PC-3 (cell line): ENCODE measurements around the gene RPF1. TPM values are rescaled to one million over a fixed set of nuclear protein-coding genes. Genes with fewer than 3 reads are reported as not detected.

Experiments
- ATAC-seq: fragments of 200-7000 bp; cut with Tn5 transposase; 2 replicates; pipeline ENCODE4 v1.9.1; 2020; ENCODE audit warnings: mild to moderate bottlenecking, moderate library complexity
- BruUV-seq: library from RNA; stranded (reverse); fragments of 400-500 nt; replicated peaks from 2 replicates; lab custom pipeline; 2021; lab: Mats Ljungman, UMichigan
- CTCF ChIA-PET: fragments of 300-600 bp; sonication (Branson Sonifier 250); formaldehyde crosslinking; loops from one replicate; lab custom pipeline; 2022; ENCODE audit warnings: antibody characterized with exemption; lab: Charles Lee
- POLR2A ChIA-PET: fragments of 300-600 bp; sonication (Branson Sonifier 250); formaldehyde crosslinking; loops from one replicate; lab custom pipeline; 2022; ENCODE audit warnings: antibody characterized with exemption; ENCODE audit not compliant: unreplicated experiment; lab: Charles Lee
- DNase-seq: peaks from one replicate; pipeline ENCODE4 v3.0.0-alpha.2; 2015
- H2AFZ ChIP-seq: fragments of 300-600 bp; sonication (generic); 2 replicates; pipeline ENCODE4 v1.6.0; 2016; ENCODE audit warnings: antibody characterized with exemption, low read length
- H3F3A ChIP-seq: fragments of 300-600 bp; sonication (generic); one replicate; pipeline ENCODE4 v1.6.0; 2017; ENCODE audit warnings: antibody characterized with exemption, low read length, control low read depth, mild to moderate bottlenecking; ENCODE audit not compliant: unreplicated experiment
- H3K27ac ChIP-seq: fragments of 300-600 bp; sonication (generic); 2 replicates; pipeline ENCODE4 v1.5.1; 2016; ENCODE audit warnings: mild to moderate bottlenecking, low read length
- H3K27me3 ChIP-seq: fragments of 300-600 bp; sonication (generic); 2 replicates; pipeline ENCODE4 v1.6.1; 2016; ENCODE audit warnings: low read length, mixed read lengths
- H3K36me3 ChIP-seq: fragments of 300-600 bp; sonication (generic); 2 replicates; pipeline ENCODE4 v1.6.1; 2016; ENCODE audit warnings: low read depth, mixed run types, low read length, mixed read lengths
- H3K4me1 ChIP-seq: fragments of 300-600 bp; sonication (generic); 2 replicates; pipeline ENCODE4 v1.5.1; 2016; ENCODE audit warnings: low read length; ENCODE audit not compliant: insufficient read depth
- H3K4me2 ChIP-seq: fragments of 300-600 bp; sonication (generic); 2 replicates; pipeline ENCODE4 v1.6.0; 2016; ENCODE audit warnings: low read length
- H3K4me3 ChIP-seq: fragments of 300-600 bp; sonication (generic); 2 replicates; pipeline ENCODE4 v1.5.1; 2016; ENCODE audit warnings: mild to moderate bottlenecking, low read length, mixed read lengths
- H3K79me2 ChIP-seq: fragments of 300-600 bp; sonication (generic); 2 replicates; pipeline ENCODE4 v1.6.1; 2017; ENCODE audit warnings: low read length, mixed read lengths
- H3K9ac ChIP-seq: fragments of 300-600 bp; sonication (generic); 2 replicates; pipeline ENCODE4 v1.6.0; 2016; ENCODE audit warnings: mild to moderate bottlenecking, low read length
- H3K9me2 ChIP-seq: fragments of 300-600 bp; sonication (generic); replicated peaks from 2 replicates; pipeline ENCODE4 v1.6.1; 2016; ENCODE audit warnings: mixed run types, low read length, mixed read lengths
- H3K9me3 ChIP-seq: fragments of 300-600 bp; sonication (generic); 2 replicates; pipeline ENCODE4 v1.6.1; 2016; ENCODE audit warnings: low read length, mixed read lengths
- H4K20me1 ChIP-seq: fragments of 300-600 bp; sonication (generic); 2 replicates; pipeline ENCODE4 v1.6.1; 2016; ENCODE audit warnings: low read length, mixed read lengths
- EZH2 ChIP-seq: fragments of 300-600 bp; sonication (generic); IDR thresholded peaks from one replicate; pipeline ENCODE4 v1.6.1; 2017; ENCODE audit warnings: antibody characterized with exemption, mild to moderate bottlenecking, low read length; ENCODE audit not compliant: unreplicated experiment
- EZH2phosphoT487 ChIP-seq: fragments of 300-600 bp; sonication (generic); IDR thresholded peaks from 2 replicates; pipeline ENCODE4 v1.6.1; 2018; ENCODE audit warnings: mild to moderate bottlenecking, antibody characterized with exemption, low read length, borderline replicate concordance
- intact Hi-C: fragments of 100-400 bp; cut with micrococcal nuclease; formaldehyde crosslinking; loops from 2 replicates; pipeline ENCODE4 v1.9.0; 2023
- total RNA-seq: library from RNA; depleted of rRNA; stranded (reverse); fragments of >200 nt; gene quantifications from 2 replicates; pipeline ENCODE4 v1.2.3, GENCODE V29; 2014
- TF ChIP-seq, protein P1 (sequence below): fragments of 300-600 bp; sonication (generic); conservative IDR thresholded peaks from 2 replicates; pipeline ENCODE4 v1.5.1; 2017; ENCODE audit warnings: antibody characterized with exemption, low read depth, mild to moderate bottlenecking, low read length

RPF1 gene
- total RNA-seq, 1 experiment from 2014 or later = 85.8 TPM

DNA sequence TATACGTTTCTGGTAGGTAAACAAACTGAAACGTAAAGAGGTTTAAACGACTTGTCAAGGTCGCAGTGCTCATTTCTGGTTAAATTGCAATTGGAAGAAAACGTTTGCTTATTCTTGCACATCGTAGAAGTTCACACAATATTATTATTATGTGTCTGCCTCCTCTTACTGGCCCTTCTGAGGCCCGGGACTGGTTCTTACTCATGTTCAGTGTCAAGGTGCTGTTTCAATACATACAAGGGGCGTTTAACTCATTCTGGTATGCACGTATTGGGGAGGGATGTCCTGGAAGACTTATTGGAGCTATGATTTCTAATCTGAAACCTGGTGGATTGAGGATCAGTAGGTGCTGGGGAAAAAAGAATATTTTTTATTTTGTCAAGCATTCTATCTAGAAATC, 932 bp downstream of the RPF1 start:
- Histone ChIP-seq H3K4me3 (peak overlapping the region; percentile 84), H3K9ac (peak overlapping the region; percentile 79), H3K27me3 (no peaks in the 10 kb centered on the region), H2AFZ (no peak overlapping the region), H3F3A (no peaks in the 10 kb centered on the region), H3K4me1 (peaks cover 31% of the 10 kb centered on the region), H3K4me2 (peak overlapping the region; percentile 91), H3K9me3 (no peaks in the 10 kb centered on the region), H4K20me1 (peaks cover 27% of the 10 kb centered on the region), H3K79me2 (peaks cover 63% of the 10 kb centered on the region), H3K27ac (peak overlapping the region; percentile 52; the same call in 1 of the 2 replicates), H3K9me2 (no peaks in the 10 kb centered on the region), H3K36me3 (peaks cover 32% of the 10 kb centered on the region)
- TF ChIP-seq EZH2 = no peak
- TF ChIP-seq, protein P1, sequence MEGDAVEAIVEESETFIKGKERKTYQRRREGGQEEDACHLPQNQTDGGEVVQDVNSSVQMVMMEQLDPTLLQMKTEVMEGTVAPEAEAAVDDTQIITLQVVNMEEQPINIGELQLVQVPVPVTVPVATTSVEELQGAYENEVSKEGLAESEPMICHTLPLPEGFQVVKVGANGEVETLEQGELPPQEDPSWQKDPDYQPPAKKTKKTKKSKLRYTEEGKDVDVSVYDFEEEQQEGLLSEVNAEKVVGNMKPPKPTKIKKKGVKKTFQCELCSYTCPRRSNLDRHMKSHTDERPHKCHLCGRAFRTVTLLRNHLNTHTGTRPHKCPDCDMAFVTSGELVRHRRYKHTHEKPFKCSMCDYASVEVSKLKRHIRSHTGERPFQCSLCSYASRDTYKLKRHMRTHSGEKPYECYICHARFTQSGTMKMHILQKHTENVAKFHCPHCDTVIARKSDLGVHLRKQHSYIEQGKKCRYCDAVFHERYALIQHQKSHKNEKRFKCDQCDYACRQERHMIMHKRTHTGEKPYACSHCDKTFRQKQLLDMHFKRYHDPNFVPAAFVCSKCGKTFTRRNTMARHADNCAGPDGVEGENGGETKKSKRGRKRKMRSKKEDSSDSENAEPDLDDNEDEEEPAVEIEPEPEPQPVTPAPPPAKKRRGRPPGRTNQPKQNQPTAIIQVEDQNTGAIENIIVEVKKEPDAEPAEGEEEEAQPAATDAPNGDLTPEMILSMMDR = no peak
- no peak for TF ChIP-seq EZH2phosphoT487
- DNase-seq = no peak
- CTCF ChIA-PET = interaction anchor here (0.8 to 1.1 kb wide), 2 partner anchors 37 to 38 kb away, joined by 3 to 4 read pairs; no protein-coding TSS in a partner anchor
- POLR2A ChIA-PET = interaction anchor here (0.5 to 0.7 kb wide), 2 partner anchors 102 to 433 kb away, joined by 3 read pairs; no protein-coding TSS in a partner anchor
- intact Hi-C loops = loop anchor here (1.0 to 5.0 kb wide), 2 partner anchors 38 to 124 kb away; no protein-coding TSS in a partner anchor
- peak; percentile 18; the same call in 1 of the 2 replicates for ATAC-seq
- no TSS peak for BruUV-seq

DNA sequence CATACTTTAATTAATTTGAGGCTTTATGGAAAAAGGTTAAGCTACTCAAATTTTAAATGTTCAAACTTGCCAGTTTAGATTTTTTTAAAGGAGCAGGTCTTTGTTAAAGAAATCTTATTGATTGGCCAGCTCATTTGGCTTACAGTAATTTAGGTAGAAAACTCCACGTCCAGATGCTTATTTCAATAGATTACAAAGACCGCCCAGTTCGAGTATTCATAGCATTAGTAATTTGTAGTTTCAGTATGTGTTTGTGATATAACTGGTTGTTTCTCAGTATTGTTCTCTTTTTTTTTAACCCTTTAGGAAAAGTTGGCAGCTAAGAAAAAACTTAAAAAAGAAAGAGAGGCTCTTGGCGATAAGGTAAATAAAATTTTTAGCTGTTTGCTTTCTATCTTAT, 1.6 kb downstream of the RPF1 start:
- H3K27me3 ChIP-seq = no peaks in the 10 kb centered on the region
- H3K4me3 ChIP-seq = peak overlapping the region; percentile 84
- ChIA-PET CTCF (interaction anchor here (0.6 to 1.1 kb wide), 2 partner anchors 38 to 74 kb away, joined by 3 read pairs; no protein-coding TSS in a partner anchor), POLR2A (interaction anchor here (0.6 to 0.7 kb wide), 2 partner anchors 122 to 433 kb away, joined by 3 read pairs; no protein-coding TSS in a partner anchor)
- H3F3A ChIP-seq = no peaks in the 10 kb centered on the region
- peaks cover 37% of the 10 kb centered on the region for H3K36me3 ChIP-seq
- no TSS peak for BruUV-seq
- H3K79me2 ChIP-seq = peaks cover 70% of the 10 kb centered on the region
- no peak for ATAC-seq
- peaks cover 27% of the 10 kb centered on the region for H4K20me1 ChIP-seq
- TF ChIP-seq EZH2 (no peak), EZH2phosphoT487 (no peak)
- TF ChIP-seq, protein P1 = no peak
- DNase-seq = no peak
- no peak overlapping the region for H3K27ac ChIP-seq
- no peaks in the 10 kb centered on the region for H3K9me3 ChIP-seq
- H3K4me1 ChIP-seq = peaks cover 31% of the 10 kb centered on the region
- no peaks in the 10 kb centered on the region for H3K9me2 ChIP-seq
- peak overlapping the region; percentile 91 for H3K4me2 ChIP-seq
- intact Hi-C loops = loop anchor here (5.0 kb wide), 1 partner anchor 38 kb away; no protein-coding TSS in a partner anchor
- peak overlapping the region; percentile 79; the same call in 1 of the 2 replicates for H3K9ac ChIP-seq
- H2AFZ ChIP-seq = no peak overlapping the region

DNA sequence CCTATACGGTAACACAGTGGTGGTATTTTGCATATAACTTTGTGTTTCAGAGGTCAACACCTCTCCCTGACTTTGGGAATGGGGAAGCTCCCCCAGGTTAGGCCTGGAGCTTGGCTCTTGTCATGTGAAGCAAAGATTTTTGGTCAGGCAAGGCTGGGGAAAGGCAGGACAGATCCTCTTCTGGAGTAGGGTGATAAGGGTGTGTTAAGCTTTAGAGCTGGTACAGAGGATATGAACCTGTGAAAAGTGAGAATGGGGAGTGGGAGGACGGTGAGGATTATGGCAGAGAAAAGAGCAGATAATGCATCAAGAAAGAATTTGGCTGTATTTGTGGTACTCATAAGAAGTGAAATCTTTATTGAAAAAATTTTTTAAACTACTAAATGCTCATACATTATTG, 2.3 kb downstream of the RPF1 start:
- H3F3A ChIP-seq = no peaks in the 10 kb centered on the region
- H3K9ac ChIP-seq = no peak overlapping the region
- peaks cover 33% of the 10 kb centered on the region for H4K20me1 ChIP-seq
- ChIA-PET CTCF (no interaction called here), POLR2A (no interaction called here)
- H3K9me2 ChIP-seq = no peaks in the 10 kb centered on the region
- H3K36me3 ChIP-seq = peaks cover 42% of the 10 kb centered on the region
- H3K79me2 ChIP-seq = peaks cover 74% of the 10 kb centered on the region
- DNase-seq (no peak), ATAC-seq (no peak)
- no TSS peak for BruUV-seq
- H3K9me3 ChIP-seq = no peaks in the 10 kb centered on the region
- peak overlapping the region; percentile 84 for H3K4me3 ChIP-seq
- peak overlapping the region; percentile 91 for H3K4me2 ChIP-seq
- H3K27me3 ChIP-seq = no peaks in the 10 kb centered on the region
- H2AFZ ChIP-seq = no peak overlapping the region
- intact Hi-C loops = loop anchor here (5.0 kb wide), 1 partner anchor 39 kb away; no protein-coding TSS in a partner anchor
- peaks cover 31% of the 10 kb centered on the region for H3K4me1 ChIP-seq
- no peak overlapping the region for H3K27ac ChIP-seq
- TF ChIP-seq EZH2 (no peak), EZH2phosphoT487 (no peak)
- TF ChIP-seq, protein P1 = no peak
